ENCODE measurements around the gene FREY1. TPM values are rescaled to one million over a fixed set of nuclear protein-coding genes. Genes with fewer than 3 reads are reported as not detected.

Gene FREY1
- total and polyA plus RNA-seq, 2 of the 4 experiments (the other 2 are of a cell fraction): 0.21 TPM; not detected in 1

- in situ Hi-C loops (cut with MboI; ENCODE audit: low sequenced_read_pairs): no loop called here
- TF ChIP-seq MAZ (IDR thresholded peaks at IDR 0.05; ENCODE audit: borderline replicate concordance, low read depth, low read length) (no peak), MAFK (IDR thresholded peaks at IDR 0.05; ENCODE audit: low read depth, low read length) (no peak), FOS (IDR thresholded peaks at IDR 0.05; ENCODE audit: low read depth, low read length) (no peak), BHLHE40 (IDR thresholded peaks at IDR 0.05; ENCODE audit: low read depth, low read length) (no peak), CEBPB (IDR thresholded peaks at IDR 0.05; ENCODE audit: low read depth, low read length) (no peak), USF2 (IDR thresholded peaks at IDR 0.05; ENCODE audit: low read depth, low read length) (no peak), RAD21 (IDR thresholded peaks at IDR 0.05; ENCODE audit: low read length) (no peak), RFX5 (IDR thresholded peaks at IDR 0.05; ENCODE audit: low read depth, low read length) (no peak)
- TF ChIP-seq, protein P1, sequence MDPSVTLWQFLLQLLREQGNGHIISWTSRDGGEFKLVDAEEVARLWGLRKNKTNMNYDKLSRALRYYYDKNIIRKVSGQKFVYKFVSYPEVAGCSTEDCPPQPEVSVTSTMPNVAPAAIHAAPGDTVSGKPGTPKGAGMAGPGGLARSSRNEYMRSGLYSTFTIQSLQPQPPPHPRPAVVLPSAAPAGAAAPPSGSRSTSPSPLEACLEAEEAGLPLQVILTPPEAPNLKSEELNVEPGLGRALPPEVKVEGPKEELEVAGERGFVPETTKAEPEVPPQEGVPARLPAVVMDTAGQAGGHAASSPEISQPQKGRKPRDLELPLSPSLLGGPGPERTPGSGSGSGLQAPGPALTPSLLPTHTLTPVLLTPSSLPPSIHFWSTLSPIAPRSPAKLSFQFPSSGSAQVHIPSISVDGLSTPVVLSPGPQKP (IDR thresholded peaks at IDR 0.05; ENCODE audit: borderline replicate concordance, low read depth, low read length): no peak
These were observed 6.4 kb upstream of the FREY1 start for GRCh38 chr11:45913514-45913913.

More at GRCh38 chr11:45913514-45913913, 6.4 kb upstream of the FREY1 start:
- no peak overlapping the region for H2BK5ac ChIP-seq (ENCODE audit: low read depth, low read length, poor library complexity, severe bottlenecking)
- H3K9ac ChIP-seq (ENCODE audit: low read depth, low read length): no peak overlapping the region
- no peaks in the 10 kb centered on the region for H3K9me3 ChIP-seq (ENCODE audit: control insufficient read depth, insufficient read depth, low read length)
- no peak overlapping the region for H2BK20ac ChIP-seq (ENCODE audit: low read depth, low read length)
- H3K79me1 ChIP-seq (ENCODE audit: low read depth in 1 of 2, low read length in 2 of 2): peaks cover 18 to 32% of the 10 kb centered on the region in 2 experiments
- H2AFZ ChIP-seq (replicated peaks; ENCODE audit: low read length, poor library complexity): no peak overlapping the region
- no peaks in the 10 kb centered on the region for H3K27me3 ChIP-seq (ENCODE audit: control insufficient read depth, insufficient read depth, low read length)
- CTCF ChIA-PET: no interaction called here
- no peak overlapping the region for H4K91ac ChIP-seq (ENCODE audit: insufficient read depth, low read depth, low read length)
- no peak overlapping the region for H3K23ac ChIP-seq (ENCODE audit: low read depth, low read length)
- 0 out of 2 replicates have a peak, but pooled peaks cover 4% of the 10 kb centered on the region for H3K9me1 ChIP-seq (ENCODE audit: insufficient read depth, low read length)
- H3K36me3 ChIP-seq (ENCODE audit: control insufficient read depth, insufficient read depth, low read length): peaks cover 35% of the 10 kb centered on the region
- no peak overlapping the region for H2AK9ac ChIP-seq (replicated peaks; ENCODE audit: low read depth, low read length, poor library complexity)
- no peak overlapping the region for H2BK120ac ChIP-seq (ENCODE audit: low read depth, low read length)
- no peak overlapping the region for H4K5ac ChIP-seq (ENCODE audit: low read depth, low read length)
- H3K4me3 ChIP-seq (ENCODE audit: insufficient read depth, low read depth, low read length): no peak overlapping the region
- no peak for DNase-seq
- POLR2A ChIA-PET (ENCODE audit: unreplicated experiment): no interaction called here
- H3K14ac ChIP-seq (replicated peaks; ENCODE audit: low read depth, low read length): no peak overlapping the region
- intact Hi-C loops (cut with micrococcal nuclease): no loop called here
- WGBS, 2 experiments (ENCODE audit: extremely low coverage in 2 of 2, insufficient read length in 1 of 2): 100% methylated on average over 3 of the region's 19 CpGs; no CpG with 5 or more reads in 1 of the 2 experiments
- BruUV-seq (replicated peaks): no TSS peak
- no peaks in the 10 kb centered on the region for H3K4me1 ChIP-seq (ENCODE audit: control insufficient read depth, insufficient read depth, low read length)
- H3K4me2 ChIP-seq (ENCODE audit: low read depth, low read length): no peak overlapping the region
- no peak overlapping the region for H2BK15ac ChIP-seq (ENCODE audit: low read depth, low read length)
- no peak overlapping the region for H3K56ac ChIP-seq (ENCODE audit: extremely low read depth, insufficient read depth, low read length)
- no peak for ATAC-seq (ENCODE audit: low read depth)
- no peak overlapping the region for H3K18ac ChIP-seq (ENCODE audit: low read depth, low read length)
- H3K27ac ChIP-seq (ENCODE audit: insufficient read depth, low read length): no peak overlapping the region
- H2AK5ac ChIP-seq (ENCODE audit: low read depth, low read length): no peak overlapping the region
- H3K4ac ChIP-seq (ENCODE audit: low read depth, low read length): no peak overlapping the region
- dilution Hi-C loops (cut with HindIII; ENCODE audit: low sequenced_read_pairs, unreplicated experiment): no loop called here
- peaks cover 7% of the 10 kb centered on the region; the same call in 1 of the 2 replicates for H4K20me1 ChIP-seq (ENCODE audit: insufficient read depth, low read length)
- H4K8ac ChIP-seq (ENCODE audit: low read depth in 2 of 2, low read length in 2 of 2): no peak overlapping the region
